Panc1 (cell line): ENCODE measurements around the gene NPDC1. TPM values are rescaled to one million over a fixed set of nuclear protein-coding genes. Genes with fewer than 3 reads are reported as not detected.

Source experiments
- ATAC-seq: fragments of 200-7000 bp; cut with Tn5 transposase; 2 replicates; pipeline ENCODE4 v1.9.1; 2020; ENCODE audit warnings: mild to moderate bottlenecking, moderate library complexity
- BruUV-seq: library from RNA; stranded (reverse); fragments of 400-500 nt; replicated peaks from 2 replicates; lab custom pipeline; 2021; lab: Mats Ljungman, UMichigan
- CTCF ChIA-PET: fragments of 300-600 bp; sonication (Branson Sonifier 250); formaldehyde crosslinking; loops from one replicate; lab custom pipeline; 2022; ENCODE audit warnings: antibody characterized with exemption; lab: Charles Lee
- POLR2A ChIA-PET: fragments of 300-600 bp; sonication (Branson Sonifier 250); formaldehyde crosslinking; loops from one replicate; lab custom pipeline; 2022; ENCODE audit warnings: antibody characterized with exemption; lab: Charles Lee
- DNase-seq: peaks from one replicate; pipeline ENCODE4 v3.0.0-alpha.2; 2010; ENCODE audit warnings: low read depth, low spot score
- H3K27ac ChIP-seq: 2 replicates; pipeline ENCODE4 v1.5.1; 2011; ENCODE audit warnings: mild to moderate bottlenecking, low read length, inconsistent platforms
- H3K27me3 ChIP-seq: fragments of 200-500 bp; sonication (Bioruptor generic); 2 replicates; pipeline ENCODE4 v1.6.0; 2014; ENCODE audit warnings: low read length, inconsistent platforms; ENCODE audit not compliant: control insufficient read depth, insufficient read depth
- H3K36me3 ChIP-seq: fragments of 200-500 bp; sonication (Bioruptor generic); 2 replicates; pipeline ENCODE4 v1.5.1; 2014; ENCODE audit warnings: inconsistent platforms, mild to moderate bottlenecking, low read length, moderate library complexity; ENCODE audit not compliant: control insufficient read depth, insufficient read depth
- H3K4me1 ChIP-seq: 2 replicates; pipeline ENCODE4 v1.5.1; 2011; ENCODE audit warnings: inconsistent platforms, mild to moderate bottlenecking, low read length, moderate library complexity; ENCODE audit not compliant: control insufficient read depth, insufficient read depth
- H3K4me3 ChIP-seq, 2 experiments: 2 replicates each; pipeline ENCODE4 v1.5.1; 2011 to 2012; ENCODE audit warnings: low read depth in 2 of 2, low read length in 2 of 2, mild to moderate bottlenecking in 2 of 2, inconsistent platforms in 1 of 2, moderate library complexity in 1 of 2
- H3K9me3 ChIP-seq: fragments of 200-500 bp; sonication (Bioruptor generic); 2 replicates; pipeline ENCODE4 v1.5.1; 2014; ENCODE audit warnings: low read depth, mild to moderate bottlenecking, inconsistent platforms, low read length, moderate library complexity; ENCODE audit not compliant: control insufficient read depth, insufficient read depth
- POLR2AphosphoS5 ChIP-seq: IDR thresholded peaks from 2 replicates; pipeline ENCODE4 v1.6.1; 2012; ENCODE audit warnings: mild to moderate bottlenecking, low read depth, low read length, moderate library complexity
- SIN3A ChIP-seq: IDR thresholded peaks from 2 replicates; pipeline ENCODE4 v1.6.1; 2012; ENCODE audit warnings: low read depth, mild to moderate bottlenecking, low read length, moderate library complexity, borderline replicate concordance; ENCODE audit not compliant: insufficient read depth
- TCF7L2 ChIP-seq: IDR thresholded peaks from 2 replicates; pipeline ENCODE4 v1.6.1; 2011; ENCODE audit warnings: mild to moderate bottlenecking, low read depth, low read length, inconsistent platforms
- in situ Hi-C: cut with HindIII; loops from 2 replicates; pipeline ENCODE4 v1.10.0; 2016; ENCODE audit warnings: low sequenced_read_pairs, low pct_unique_long_range_greater_than_20kb
- intact Hi-C: fragments of 100-400 bp; cut with micrococcal nuclease; formaldehyde crosslinking; loops from one replicate; pipeline ENCODE4 v1.10.0; 2022; ENCODE audit not compliant: unreplicated experiment
- total RNA-seq: library from RNA; stranded (reverse); gene quantifications from one replicate; pipeline ENCODE4 v1.2.1, GENCODE V29; 2021; ENCODE audit not compliant: unreplicated experiment
- TF ChIP-seq, protein P1 (sequence below): fragments of 450-650 bp; IDR thresholded peaks from 2 replicates; pipeline ENCODE4 v1.5.1; 2017; ENCODE audit warnings: mild to moderate bottlenecking
- TF ChIP-seq, protein P2 (sequence below), 2 experiments: IDR thresholded peaks; 2 replicates each; pipeline ENCODE4 v1.6.1; 2011 to 2012; ENCODE audit warnings: low read depth in 2 of 2, control low read depth in 1 of 2, low read length in 1 of 2, mild to moderate bottlenecking in 1 of 2, moderate library complexity in 1 of 2; ENCODE audit not compliant: insufficient read depth in 1 of 2

Gene NPDC1
- total RNA-seq, 1 experiment from 2014 or later, result 43.5 TPM

DNA sequence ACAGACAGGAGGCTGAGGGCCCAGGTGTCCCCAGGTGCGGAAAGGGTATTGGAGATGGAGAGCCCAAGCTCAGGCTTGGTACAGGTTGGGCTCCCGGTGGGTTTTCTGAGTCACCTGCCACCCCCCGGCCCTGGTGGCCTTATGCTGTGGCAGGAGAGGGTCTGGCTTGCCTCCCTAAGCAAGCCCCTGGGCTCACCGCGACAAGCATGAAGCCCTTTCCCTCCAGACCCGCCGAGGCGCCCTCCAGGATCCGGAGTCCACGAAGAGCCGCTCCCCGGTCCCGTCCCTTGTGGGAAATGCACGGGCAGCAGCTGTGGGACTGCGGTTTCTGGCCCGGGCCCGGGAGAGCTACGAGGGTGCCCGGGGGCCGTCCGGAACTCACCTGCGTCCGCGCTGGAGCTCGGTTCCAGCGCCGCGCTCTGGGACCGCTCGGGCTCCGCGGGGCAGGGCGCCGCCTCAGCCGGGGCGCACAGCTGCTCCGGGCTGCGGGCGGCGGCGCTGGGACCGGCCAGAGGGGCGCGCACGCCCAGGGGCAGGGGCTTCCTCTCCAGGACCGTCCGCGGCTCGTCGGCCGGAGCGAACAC lies 23.6 kb upstream of the NPDC1 start:
- CTCF ChIA-PET, result interaction anchor here (1.2 kb wide), 1 partner anchor 34 kb away, joined by 4 read pairs; no protein-coding TSS in a partner anchor
- no peaks in the 10 kb centered on the region for H3K9me3 ChIP-seq
- POLR2A ChIA-PET, result no interaction called here
- H3K36me3 ChIP-seq, result no peaks in the 10 kb centered on the region; the same call in 1 of the 2 replicates
- peaks cover 2% of the 10 kb centered on the region; the same call in 1 of the 2 replicates for H3K4me1 ChIP-seq
- TF ChIP-seq TCF7L2 (no peak), SIN3A (no peak), POLR2AphosphoS5 (no peak)
- TF ChIP-seq, protein P1, sequence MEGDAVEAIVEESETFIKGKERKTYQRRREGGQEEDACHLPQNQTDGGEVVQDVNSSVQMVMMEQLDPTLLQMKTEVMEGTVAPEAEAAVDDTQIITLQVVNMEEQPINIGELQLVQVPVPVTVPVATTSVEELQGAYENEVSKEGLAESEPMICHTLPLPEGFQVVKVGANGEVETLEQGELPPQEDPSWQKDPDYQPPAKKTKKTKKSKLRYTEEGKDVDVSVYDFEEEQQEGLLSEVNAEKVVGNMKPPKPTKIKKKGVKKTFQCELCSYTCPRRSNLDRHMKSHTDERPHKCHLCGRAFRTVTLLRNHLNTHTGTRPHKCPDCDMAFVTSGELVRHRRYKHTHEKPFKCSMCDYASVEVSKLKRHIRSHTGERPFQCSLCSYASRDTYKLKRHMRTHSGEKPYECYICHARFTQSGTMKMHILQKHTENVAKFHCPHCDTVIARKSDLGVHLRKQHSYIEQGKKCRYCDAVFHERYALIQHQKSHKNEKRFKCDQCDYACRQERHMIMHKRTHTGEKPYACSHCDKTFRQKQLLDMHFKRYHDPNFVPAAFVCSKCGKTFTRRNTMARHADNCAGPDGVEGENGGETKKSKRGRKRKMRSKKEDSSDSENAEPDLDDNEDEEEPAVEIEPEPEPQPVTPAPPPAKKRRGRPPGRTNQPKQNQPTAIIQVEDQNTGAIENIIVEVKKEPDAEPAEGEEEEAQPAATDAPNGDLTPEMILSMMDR, result no peak
- TF ChIP-seq, protein P2, sequence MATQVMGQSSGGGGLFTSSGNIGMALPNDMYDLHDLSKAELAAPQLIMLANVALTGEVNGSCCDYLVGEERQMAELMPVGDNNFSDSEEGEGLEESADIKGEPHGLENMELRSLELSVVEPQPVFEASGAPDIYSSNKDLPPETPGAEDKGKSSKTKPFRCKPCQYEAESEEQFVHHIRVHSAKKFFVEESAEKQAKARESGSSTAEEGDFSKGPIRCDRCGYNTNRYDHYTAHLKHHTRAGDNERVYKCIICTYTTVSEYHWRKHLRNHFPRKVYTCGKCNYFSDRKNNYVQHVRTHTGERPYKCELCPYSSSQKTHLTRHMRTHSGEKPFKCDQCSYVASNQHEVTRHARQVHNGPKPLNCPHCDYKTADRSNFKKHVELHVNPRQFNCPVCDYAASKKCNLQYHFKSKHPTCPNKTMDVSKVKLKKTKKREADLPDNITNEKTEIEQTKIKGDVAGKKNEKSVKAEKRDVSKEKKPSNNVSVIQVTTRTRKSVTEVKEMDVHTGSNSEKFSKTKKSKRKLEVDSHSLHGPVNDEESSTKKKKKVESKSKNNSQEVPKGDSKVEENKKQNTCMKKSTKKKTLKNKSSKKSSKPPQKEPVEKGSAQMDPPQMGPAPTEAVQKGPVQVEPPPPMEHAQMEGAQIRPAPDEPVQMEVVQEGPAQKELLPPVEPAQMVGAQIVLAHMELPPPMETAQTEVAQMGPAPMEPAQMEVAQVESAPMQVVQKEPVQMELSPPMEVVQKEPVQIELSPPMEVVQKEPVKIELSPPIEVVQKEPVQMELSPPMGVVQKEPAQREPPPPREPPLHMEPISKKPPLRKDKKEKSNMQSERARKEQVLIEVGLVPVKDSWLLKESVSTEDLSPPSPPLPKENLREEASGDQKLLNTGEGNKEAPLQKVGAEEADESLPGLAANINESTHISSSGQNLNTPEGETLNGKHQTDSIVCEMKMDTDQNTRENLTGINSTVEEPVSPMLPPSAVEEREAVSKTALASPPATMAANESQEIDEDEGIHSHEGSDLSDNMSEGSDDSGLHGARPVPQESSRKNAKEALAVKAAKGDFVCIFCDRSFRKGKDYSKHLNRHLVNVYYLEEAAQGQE (IDR thresholded peaks at IDR 0.05; ENCODE audit: insufficient read depth in 1 of 2, low read depth in 2 of 2, low read length in 1 of 2), result no peak
- peak overlapping the region; percentile 34 to 53 for H3K4me3 ChIP-seq
- ATAC-seq, result no peak
- no peak for DNase-seq
- in situ Hi-C loops, result no loop called here
- intact Hi-C loops, result no loop called here
- BruUV-seq, result no TSS peak
- no peak overlapping the region for H3K27ac ChIP-seq
- H3K27me3 ChIP-seq, result no peaks in the 10 kb centered on the region

DNA sequence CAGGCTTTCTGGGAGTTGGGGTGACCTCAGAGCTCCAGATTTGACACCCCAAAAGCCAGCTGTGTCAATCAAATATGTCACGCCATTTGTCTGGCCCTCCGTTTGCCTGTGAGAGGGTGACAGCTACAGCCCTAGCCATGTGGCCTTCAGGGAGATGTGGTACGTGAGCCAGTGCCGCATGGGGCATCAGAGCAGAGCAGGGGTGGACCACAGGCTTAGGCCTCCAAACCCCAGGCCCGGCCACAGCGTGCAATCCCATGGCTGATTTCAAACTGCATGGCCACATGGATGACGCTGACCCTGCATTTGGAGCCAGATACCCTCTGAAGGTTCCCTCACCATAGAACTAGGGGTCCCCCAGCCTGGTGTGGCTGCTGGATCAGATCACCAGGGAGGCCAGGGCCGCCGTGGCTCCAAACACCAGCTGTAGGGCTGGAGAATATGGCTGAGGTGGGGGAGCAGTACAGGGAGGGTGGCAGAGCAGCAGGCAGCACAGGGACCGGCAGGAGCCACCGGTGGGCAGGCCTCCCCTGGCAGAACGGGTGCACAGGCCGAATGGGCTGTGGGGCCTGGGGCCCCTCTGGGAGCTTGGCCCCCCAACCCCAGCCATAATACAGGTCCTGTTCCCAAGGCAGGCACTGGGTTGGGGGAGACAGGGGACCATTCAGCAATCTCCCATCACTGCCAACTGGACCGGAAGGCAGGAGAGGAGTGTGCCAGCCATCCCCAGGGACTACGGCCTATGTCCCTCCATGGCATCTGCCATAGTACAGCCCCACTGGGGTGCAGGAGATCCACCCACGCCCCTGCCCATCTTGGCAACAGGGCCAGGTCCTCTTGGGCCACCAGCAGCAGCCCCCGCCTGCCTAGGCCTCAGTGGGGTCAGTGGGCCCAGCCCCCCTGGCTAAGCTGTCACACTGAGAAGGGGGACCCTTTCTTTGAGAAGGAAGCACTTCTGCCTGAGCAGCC lies 22.8 kb upstream of the NPDC1 start:
- no peak for DNase-seq
- no peak overlapping the region for H3K27ac ChIP-seq
- ChIA-PET POLR2A (no interaction called here), CTCF (interaction anchor here (1.0 to 1.5 kb wide), 7 partner anchors 8 to 121 kb away, joined by 3 to 9 read pairs (median 4); partner anchors contain the start of genes MAN1B1, NPDC1 and UAP1L1)
- ATAC-seq, result no peak
- peak overlapping the region; percentile 34 to 53 for H3K4me3 ChIP-seq
- intact Hi-C loops, result no loop called here
- no TSS peak for BruUV-seq
- no peaks in the 10 kb centered on the region; the same call in 1 of the 2 replicates for H3K36me3 ChIP-seq
- in situ Hi-C loops, result no loop called here
- H3K9me3 ChIP-seq, result no peaks in the 10 kb centered on the region
- no peaks in the 10 kb centered on the region for H3K27me3 ChIP-seq
- H3K4me1 ChIP-seq, result peaks cover 2% of the 10 kb centered on the region; the same call in 1 of the 2 replicates
- TF ChIP-seq, protein P1, result no peak
- TF ChIP-seq SIN3A (no peak), TCF7L2 (no peak), POLR2AphosphoS5 (no peak)
